ENCODE data around the gene PRH1.

DNA sequence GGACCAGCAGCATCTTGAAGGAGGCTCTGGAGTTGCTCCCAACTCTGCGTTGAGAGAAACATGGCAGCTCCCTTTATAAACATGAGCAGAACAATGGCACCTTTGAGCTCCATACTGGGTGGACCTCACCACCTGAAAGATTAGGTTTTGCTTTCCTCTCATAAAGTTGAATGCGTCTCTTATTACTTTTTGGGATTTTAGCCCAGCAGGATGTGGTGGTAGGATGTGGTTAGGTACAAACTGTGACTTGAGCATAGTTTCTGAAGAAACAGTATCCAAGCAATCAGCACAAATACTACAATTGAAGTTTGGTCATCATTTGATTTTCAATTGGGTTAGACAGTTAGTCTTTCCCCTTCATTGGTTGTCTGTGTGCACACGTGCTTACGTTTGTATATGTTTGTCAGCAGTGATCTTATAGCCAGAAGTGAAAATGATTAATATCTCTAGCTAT is 34.6 kb downstream of the PRH1 start, which contains the start of gene PRR4:
- TF ChIP-seq, protein P1, sequence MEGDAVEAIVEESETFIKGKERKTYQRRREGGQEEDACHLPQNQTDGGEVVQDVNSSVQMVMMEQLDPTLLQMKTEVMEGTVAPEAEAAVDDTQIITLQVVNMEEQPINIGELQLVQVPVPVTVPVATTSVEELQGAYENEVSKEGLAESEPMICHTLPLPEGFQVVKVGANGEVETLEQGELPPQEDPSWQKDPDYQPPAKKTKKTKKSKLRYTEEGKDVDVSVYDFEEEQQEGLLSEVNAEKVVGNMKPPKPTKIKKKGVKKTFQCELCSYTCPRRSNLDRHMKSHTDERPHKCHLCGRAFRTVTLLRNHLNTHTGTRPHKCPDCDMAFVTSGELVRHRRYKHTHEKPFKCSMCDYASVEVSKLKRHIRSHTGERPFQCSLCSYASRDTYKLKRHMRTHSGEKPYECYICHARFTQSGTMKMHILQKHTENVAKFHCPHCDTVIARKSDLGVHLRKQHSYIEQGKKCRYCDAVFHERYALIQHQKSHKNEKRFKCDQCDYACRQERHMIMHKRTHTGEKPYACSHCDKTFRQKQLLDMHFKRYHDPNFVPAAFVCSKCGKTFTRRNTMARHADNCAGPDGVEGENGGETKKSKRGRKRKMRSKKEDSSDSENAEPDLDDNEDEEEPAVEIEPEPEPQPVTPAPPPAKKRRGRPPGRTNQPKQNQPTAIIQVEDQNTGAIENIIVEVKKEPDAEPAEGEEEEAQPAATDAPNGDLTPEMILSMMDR (IDR thresholded peaks at IDR 0.05), result no peak
- no peak for TF ChIP-seq POLR2AphosphoS5 (IDR thresholded peaks at IDR 0.05; ENCODE audit: low read depth, low read length)
- TF ChIP-seq, protein P2, sequence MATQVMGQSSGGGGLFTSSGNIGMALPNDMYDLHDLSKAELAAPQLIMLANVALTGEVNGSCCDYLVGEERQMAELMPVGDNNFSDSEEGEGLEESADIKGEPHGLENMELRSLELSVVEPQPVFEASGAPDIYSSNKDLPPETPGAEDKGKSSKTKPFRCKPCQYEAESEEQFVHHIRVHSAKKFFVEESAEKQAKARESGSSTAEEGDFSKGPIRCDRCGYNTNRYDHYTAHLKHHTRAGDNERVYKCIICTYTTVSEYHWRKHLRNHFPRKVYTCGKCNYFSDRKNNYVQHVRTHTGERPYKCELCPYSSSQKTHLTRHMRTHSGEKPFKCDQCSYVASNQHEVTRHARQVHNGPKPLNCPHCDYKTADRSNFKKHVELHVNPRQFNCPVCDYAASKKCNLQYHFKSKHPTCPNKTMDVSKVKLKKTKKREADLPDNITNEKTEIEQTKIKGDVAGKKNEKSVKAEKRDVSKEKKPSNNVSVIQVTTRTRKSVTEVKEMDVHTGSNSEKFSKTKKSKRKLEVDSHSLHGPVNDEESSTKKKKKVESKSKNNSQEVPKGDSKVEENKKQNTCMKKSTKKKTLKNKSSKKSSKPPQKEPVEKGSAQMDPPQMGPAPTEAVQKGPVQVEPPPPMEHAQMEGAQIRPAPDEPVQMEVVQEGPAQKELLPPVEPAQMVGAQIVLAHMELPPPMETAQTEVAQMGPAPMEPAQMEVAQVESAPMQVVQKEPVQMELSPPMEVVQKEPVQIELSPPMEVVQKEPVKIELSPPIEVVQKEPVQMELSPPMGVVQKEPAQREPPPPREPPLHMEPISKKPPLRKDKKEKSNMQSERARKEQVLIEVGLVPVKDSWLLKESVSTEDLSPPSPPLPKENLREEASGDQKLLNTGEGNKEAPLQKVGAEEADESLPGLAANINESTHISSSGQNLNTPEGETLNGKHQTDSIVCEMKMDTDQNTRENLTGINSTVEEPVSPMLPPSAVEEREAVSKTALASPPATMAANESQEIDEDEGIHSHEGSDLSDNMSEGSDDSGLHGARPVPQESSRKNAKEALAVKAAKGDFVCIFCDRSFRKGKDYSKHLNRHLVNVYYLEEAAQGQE (IDR thresholded peaks at IDR 0.05; ENCODE audit: insufficient read depth in 1 of 2, low read depth in 2 of 2, low read length in 1 of 2), result no peak
